Peyer's patch (tissue), 4 donors: Measurements from ENCODE around the gene SNX3. TPM values are rescaled to one million over a fixed set of nuclear protein-coding genes. Genes with fewer than 3 reads are reported as not detected.

ENCODE experiments used
- DNase-seq, 3 donors: peaks; one replicate each; pipeline ENCODE4 v3.0.0-alpha.2; 2017 to 2019
- H3K27ac ChIP-seq, 4 donors: fragments of 200-600 bp; sonication (generic); one replicate each; pipeline ENCODE4 v1.5.1; 2016 to 2019
- H3K27me3 ChIP-seq, 2 donors: fragments of 200-600 bp; sonication (generic); one replicate each; pipeline ENCODE4 v1.5.1; 2019
- H3K36me3 ChIP-seq, 3 donors: fragments of 200-600 bp; sonication (generic); one replicate each; pipeline ENCODE4 v1.5.1; 2016 to 2019
- H3K4me1 ChIP-seq, 4 donors: fragments of 200-600 bp; sonication (generic); one replicate each; pipeline ENCODE4 v1.5.1; 2016 to 2019
- H3K4me3 ChIP-seq, 4 donors: fragments of 200-600 bp; sonication (generic); 1 replicate in 3 of 4; 2 replicates in 1 of 4; pipeline ENCODE4 v1.5.1; 2016 to 2019; ENCODE audit warnings: mild to moderate bottlenecking in 1 of 4
- H3K9me3 ChIP-seq, 4 donors: fragments of 200-600 bp; sonication (generic); one replicate each; pipeline ENCODE4 v1.5.1; 2016 to 2019; ENCODE audit warnings: mild to moderate bottlenecking in 1 of 4
- CTCF ChIP-seq, 6 experiments: fragments of 450-650 bp in 4 of 6; fragments of 200-600 bp in 2 of 6; sonication (generic) in 1 of 6; IDR thresholded peaks; one replicate each; pipeline ENCODE4 v1.5.1; 2017 to 2019; ENCODE audit warnings: antibody characterized with exemption in 6 of 6, mild to moderate bottlenecking in 3 of 6, moderate library complexity in 1 of 6
- POLR2A ChIP-seq, 2 donors: fragments of 450-650 bp; IDR thresholded peaks; one replicate each; pipeline ENCODE4 v1.5.1; 2017; ENCODE audit warnings: antibody characterized with exemption in 2 of 2, mild to moderate bottlenecking in 2 of 2, moderate library complexity in 2 of 2
- total RNA-seq, 4 donors: library from RNA; depleted of rRNA; stranded (reverse); fragments of >200 nt; gene quantifications; one replicate each; pipeline ENCODE4 v1.1.0, GENCODE V29; 2016

SNX3 gene
- total RNA-seq, 4 donors from 2014 or later = 71.0 to 110 (median 96.8) TPM

- Histone ChIP-seq H3K27me3 (no peaks in the 10 kb centered on the region), H3K4me1 (no peaks in the 10 kb centered on the region), H3K27ac (no peak overlapping the region), H3K4me3 (no peak overlapping the region), H3K9me3 (no peaks in the 10 kb centered on the region), H3K36me3 (no peaks in the 10 kb centered on the region)
- DNase-seq = no peak
- TF ChIP-seq POLR2A (IDR thresholded peaks at IDR 0.05) = no peak
- no peak for TF ChIP-seq CTCF (IDR thresholded peaks at IDR 0.05)
These were observed 60.7 kb downstream of the SNX3 start for GRCh38 chr6:108200186-108200585.

- Histone ChIP-seq H3K27me3 (no peaks in the 10 kb centered on the region), H3K4me3 (no peak overlapping the region), H3K9me3 (no peaks in the 10 kb centered on the region), H3K36me3 (no peaks in the 10 kb centered on the region), H3K4me1 (no peaks in the 10 kb centered on the region), H3K27ac (no peak overlapping the region)
- no peak for TF ChIP-seq POLR2A (IDR thresholded peaks at IDR 0.05)
- TF ChIP-seq CTCF (IDR thresholded peaks at IDR 0.05) = no peak
- no peak for DNase-seq
These were observed 61.9 kb downstream of the SNX3 start for GRCh38 chr6:108198761-108199498.

- H3K27me3 ChIP-seq = no peaks in the 10 kb centered on the region
- no peak for DNase-seq
- H3K9me3 ChIP-seq = no peaks in the 10 kb centered on the region
- no peaks in the 10 kb centered on the region for H3K36me3 ChIP-seq
- TF ChIP-seq POLR2A (IDR thresholded peaks at IDR 0.05) (no peak), CTCF (IDR thresholded peaks at IDR 0.05) (no peak)
- no peaks in the 10 kb centered on the region for H3K4me1 ChIP-seq
- no peak overlapping the region for H3K4me3 ChIP-seq
- H3K27ac ChIP-seq = no peak overlapping the region
These were observed 65.6 kb downstream of the SNX3 start for GRCh38 chr6:108195209-108195608.

GRCh38 chr6:108194503-108194902, 66.3 kb downstream of the SNX3 start:
- no peaks in the 10 kb centered on the region for H3K27me3 ChIP-seq
- H3K36me3 ChIP-seq = no peaks in the 10 kb centered on the region
- H3K4me3 ChIP-seq = no peak overlapping the region
- no peak overlapping the region for H3K27ac ChIP-seq
- TF ChIP-seq POLR2A (IDR thresholded peaks at IDR 0.05) (no peak), CTCF (IDR thresholded peaks at IDR 0.05) (no peak)
- no peak for DNase-seq
- no peaks in the 10 kb centered on the region for H3K4me1 ChIP-seq
- no peaks in the 10 kb centered on the region for H3K9me3 ChIP-seq

- Histone ChIP-seq H3K4me3 (no peak overlapping the region), H3K4me1 (no peaks in the 10 kb centered on the region), H3K27me3 (no peaks in the 10 kb centered on the region), H3K9me3 (no peaks in the 10 kb centered on the region), H3K36me3 (no peaks in the 10 kb centered on the region), H3K27ac (no peak overlapping the region)
- no peak for DNase-seq
- TF ChIP-seq POLR2A (IDR thresholded peaks at IDR 0.05) (no peak), CTCF (IDR thresholded peaks at IDR 0.05) (no peak)
These were observed 67.0 kb downstream of the SNX3 start for GRCh38 chr6:108193835-108194234.
